AG09309 (cell line): Measurements from ENCODE around the gene SOX3.

Experiments used
- DNase-seq: peaks from one replicate; pipeline ENCODE4 v3.0.0-alpha.2; 2010; ENCODE audit warnings: low read depth
- H3K4me3 ChIP-seq: 2 replicates; pipeline ENCODE4 v1.5.1; 2011; ENCODE audit warnings: mild to moderate bottlenecking, low read depth, low read length, moderate library complexity; ENCODE audit not compliant: control insufficient read depth
- CTCF ChIP-seq: IDR thresholded peaks from 2 replicates; pipeline ENCODE4 v1.5.1; 2011; ENCODE audit warnings: mild to moderate bottlenecking, low read depth, low read length, inconsistent platforms; ENCODE audit not compliant: insufficient read depth, control insufficient read depth; ENCODE audit errors: missing control alignments

Gene SOX3

DNA sequence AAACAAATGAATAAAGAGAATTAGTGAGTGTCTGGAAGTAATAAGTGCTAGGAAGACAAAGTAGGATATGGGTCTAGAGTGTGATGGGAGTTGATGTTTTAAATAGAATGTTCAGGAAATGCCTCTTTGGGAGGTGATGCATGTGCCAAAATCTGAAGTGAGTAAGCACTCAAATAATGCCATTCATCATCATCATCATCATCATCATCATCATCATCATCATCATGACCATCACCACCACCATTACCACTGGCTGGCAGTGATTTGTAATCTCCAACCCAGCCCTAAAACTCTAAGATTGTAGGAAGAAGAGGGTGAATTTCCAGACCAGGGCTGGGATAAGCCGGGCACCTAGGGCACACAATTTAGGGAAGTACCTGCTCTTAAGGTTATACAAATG, 9.7 kb upstream of the SOX3 start:
- H3K4me3 ChIP-seq, result no peak overlapping the region
- no peak for DNase-seq
- no peak for TF ChIP-seq CTCF

- no peak for TF ChIP-seq CTCF
- DNase-seq, result no peak
- H3K4me3 ChIP-seq, result no peak overlapping the region
Observed at GRCh38 chrX:140510895-140511295, 6.0 kb upstream of the SOX3 start.

GRCh38 chrX:140510306-140510676, 5.4 kb upstream of the SOX3 start:
- TF ChIP-seq CTCF, result no peak
- no peak overlapping the region for H3K4me3 ChIP-seq
- DNase-seq, result no peak

GRCh38 chrX:140509468-140510305, 4.8 kb upstream of the SOX3 start:
- DNase-seq, result no peak
- no peak overlapping the region for H3K4me3 ChIP-seq
- no peak for TF ChIP-seq CTCF

DNA sequence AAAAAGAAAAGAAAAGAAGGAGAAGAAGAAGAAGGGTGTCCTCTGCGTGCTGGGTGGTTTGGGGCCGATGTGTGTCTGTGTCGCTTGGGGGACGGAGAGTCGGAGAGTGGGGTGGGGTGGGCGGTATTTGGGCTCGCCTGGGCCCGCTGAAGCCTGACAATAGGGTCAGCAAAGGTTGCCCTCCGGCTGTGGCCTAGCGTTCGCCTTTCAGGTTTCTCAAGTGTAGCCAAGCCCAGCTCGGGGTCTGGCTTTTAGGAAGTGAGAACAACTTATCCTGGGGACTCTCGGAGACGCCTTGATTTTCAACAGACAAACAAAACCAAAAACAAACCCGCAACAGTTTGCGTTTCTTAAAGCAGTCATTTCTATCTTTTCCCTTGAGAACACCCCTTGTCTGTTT, 4.1 kb upstream of the SOX3 start:
- no peak for TF ChIP-seq CTCF
- H3K4me3 ChIP-seq, result no peak overlapping the region
- no peak for DNase-seq

DNA sequence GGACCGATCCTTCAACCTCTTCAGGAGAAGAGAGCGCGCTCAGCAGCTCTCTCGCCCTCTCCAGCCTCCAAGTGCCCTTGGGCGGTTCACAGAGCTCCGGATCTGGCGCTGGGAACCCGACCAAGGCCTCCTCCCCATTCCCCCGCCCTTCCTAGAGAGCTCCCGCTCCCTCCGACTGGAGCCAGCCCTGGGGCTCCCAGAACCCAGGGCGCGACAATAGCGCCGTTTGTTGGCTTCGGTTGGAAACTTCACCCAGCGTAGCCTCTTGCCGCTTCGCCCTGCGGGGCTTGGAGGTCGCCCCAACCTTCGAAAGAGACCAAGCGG, 3.1 kb upstream of the SOX3 start:
- H3K4me3 ChIP-seq, result no peak overlapping the region
- no peak for TF ChIP-seq CTCF
- DNase-seq, result no peak
